H9 (cell line): ENCODE measurements around the gene PKD2L2. TPM values are rescaled to one million over a fixed set of nuclear protein-coding genes. Genes with fewer than 3 reads are reported as not detected.

Source experiments
- DNase-seq: peaks from one replicate; pipeline ENCODE4 v3.0.0-alpha.2; 2017
- H2AFZ ChIP-seq: one replicate; pipeline ENCODE4 v1.6.1; 2013; ENCODE audit warnings: mild to moderate bottlenecking, low read length, control low read depth, moderate library complexity
- H2AK5ac ChIP-seq: 2 replicates; pipeline ENCODE4 v1.6.1; 2013; ENCODE audit warnings: low read length, control low read depth, mixed read lengths; ENCODE audit not compliant: insufficient read length
- H2BK120ac ChIP-seq: one replicate; pipeline ENCODE4 v1.6.1; 2013; ENCODE audit warnings: low read depth, mild to moderate bottlenecking, low read length, control low read depth, inconsistent platforms; ENCODE audit not compliant: poor library complexity, severe bottlenecking
- H2BK12ac ChIP-seq: 2 replicates; pipeline ENCODE4 v1.6.1; 2013; ENCODE audit warnings: low read length, control low read depth, mixed read lengths, low read depth; ENCODE audit not compliant: insufficient read length
- H2BK15ac ChIP-seq: 2 replicates; pipeline ENCODE4 v1.6.1; 2013; ENCODE audit warnings: low read depth, low read length, control low read depth
- H2BK20ac ChIP-seq: one replicate; pipeline ENCODE4 v1.6.1; 2013; ENCODE audit warnings: low read depth, mild to moderate bottlenecking, low read length, control low read depth, inconsistent platforms; ENCODE audit not compliant: poor library complexity, severe bottlenecking
- H2BK5ac ChIP-seq: 2 replicates; pipeline ENCODE4 v1.6.1; 2013; ENCODE audit warnings: low read length, control low read depth, mixed read lengths; ENCODE audit not compliant: insufficient read length
- H3K14ac ChIP-seq: 2 replicates; pipeline ENCODE4 v1.6.1; 2013; ENCODE audit warnings: low read length, control low read depth; ENCODE audit not compliant: insufficient read depth
- H3K18ac ChIP-seq: 2 replicates; pipeline ENCODE4 v1.6.1; 2013; ENCODE audit warnings: low read depth, mild to moderate bottlenecking, mixed read lengths, low read length, control low read depth; ENCODE audit not compliant: insufficient read length
- H3K23ac ChIP-seq: 2 replicates; pipeline ENCODE4 v1.6.1; 2013; ENCODE audit warnings: low read length, control low read depth, mixed read lengths, low read depth; ENCODE audit not compliant: insufficient read length
- H3K23me2 ChIP-seq: 2 replicates; pipeline ENCODE4 v1.6.1; 2013; ENCODE audit warnings: low read depth, mild to moderate bottlenecking, mixed read lengths, low read length, control low read depth; ENCODE audit not compliant: insufficient read length, poor library complexity, severe bottlenecking
- H3K27ac ChIP-seq: 2 replicates; pipeline ENCODE4 v1.5.1; 2013; ENCODE audit warnings: low read length, control low read depth, mixed read lengths, low read depth; ENCODE audit not compliant: insufficient read length
- H3K27me3 ChIP-seq: 2 replicates; pipeline ENCODE4 v1.6.1; 2013; ENCODE audit warnings: low read length, control low read depth, inconsistent platforms; ENCODE audit not compliant: insufficient read depth
- H3K4ac ChIP-seq: 2 replicates; pipeline ENCODE4 v1.6.1; 2013; ENCODE audit warnings: low read depth, mild to moderate bottlenecking, control low read depth, inconsistent platforms, low read length, moderate library complexity
- H3K4me1 ChIP-seq: 2 replicates; pipeline ENCODE4 v1.6.1; 2013; ENCODE audit warnings: low read length, control low read depth, inconsistent platforms; ENCODE audit not compliant: insufficient read depth
- H3K4me2 ChIP-seq: 2 replicates; pipeline ENCODE4 v1.6.1; 2013; ENCODE audit warnings: low read length, control low read depth, mixed read lengths; ENCODE audit not compliant: insufficient read length, insufficient read depth
- H3K56ac ChIP-seq: 2 replicates; pipeline ENCODE4 v1.6.1; 2013; ENCODE audit warnings: low read depth, mild to moderate bottlenecking, mixed read lengths, low read length, control low read depth; ENCODE audit not compliant: insufficient read length
- H3K79me1 ChIP-seq: 2 replicates; pipeline ENCODE4 v1.6.1; 2013; ENCODE audit warnings: low read depth, mild to moderate bottlenecking, moderate library complexity, low read length, control low read depth, inconsistent platforms; ENCODE audit not compliant: insufficient read depth, poor library complexity, severe bottlenecking
- H3K79me2 ChIP-seq: 2 replicates; pipeline ENCODE4 v1.6.1; 2013; ENCODE audit warnings: low read length, control low read depth, inconsistent platforms; ENCODE audit not compliant: insufficient read depth
- H3K9ac ChIP-seq: 2 replicates; pipeline ENCODE4 v1.6.1; 2013; ENCODE audit warnings: low read length, control low read depth, mixed read lengths; ENCODE audit not compliant: insufficient read length; ENCODE audit errors: extremely low read depth
- H3K9me3 ChIP-seq: one replicate; pipeline ENCODE4 v1.6.1; 2013; ENCODE audit warnings: low read depth, low read length, inconsistent platforms; ENCODE audit not compliant: control insufficient read depth
- H3T11ph ChIP-seq: one replicate; pipeline ENCODE4 v1.6.1; 2013; ENCODE audit warnings: mild to moderate bottlenecking, low read length, control low read depth, inconsistent platforms
- H4K20me1 ChIP-seq: one replicate; pipeline ENCODE4 v1.6.1; 2013; ENCODE audit not compliant: control insufficient read depth, insufficient read length, insufficient read depth
- H4K5ac ChIP-seq: 2 replicates; pipeline ENCODE4 v1.6.1; 2013; ENCODE audit warnings: low read depth, mild to moderate bottlenecking, mixed read lengths, low read length, control low read depth; ENCODE audit not compliant: insufficient read length
- H4K8ac ChIP-seq: replicated peaks from 2 replicates; pipeline ENCODE4 v1.6.1; 2013; ENCODE audit warnings: low read length, control low read depth, mixed read lengths, low read depth; ENCODE audit not compliant: insufficient read length
- H4K91ac ChIP-seq: 2 replicates; pipeline ENCODE4 v1.6.1; 2013; ENCODE audit warnings: low read depth, mild to moderate bottlenecking, moderate library complexity, mixed read lengths, low read length, control low read depth; ENCODE audit not compliant: insufficient read length
- H3K27ac Mint-ChIP-seq, 3 experiments: 2 replicates in 2 of 3; 3 replicates in 1 of 3; pipeline ENCODE4 v1.8.0; 2020 to 2021; ENCODE audit warnings: mixed read lengths in 3 of 3, mild to moderate bottlenecking in 1 of 3, moderate library complexity in 1 of 3
- H3K27me3 Mint-ChIP-seq: 2 replicates; pipeline ENCODE4 v1.8.0; 2021; ENCODE audit warnings: low read depth, mild to moderate bottlenecking, moderate library complexity, mixed read lengths
- H3K36me3 Mint-ChIP-seq, 3 experiments: 2 replicates in 2 of 3; 3 replicates in 1 of 3; pipeline ENCODE4 v1.8.0; 2020 to 2021; ENCODE audit warnings: low read depth in 3 of 3, mixed read lengths in 3 of 3; ENCODE audit not compliant: insufficient read depth in 1 of 3
- H3K4me1 Mint-ChIP-seq, 2 experiments: 2 replicates each; pipeline ENCODE4 v1.8.0; 2020; ENCODE audit warnings: mixed read lengths in 2 of 2
- H3K4me3 Mint-ChIP-seq, 2 experiments: 2 replicates in 1 of 2; 3 replicates in 1 of 2; pipeline ENCODE4 v1.8.0; 2020 to 2021; ENCODE audit warnings: mild to moderate bottlenecking in 2 of 2, mixed read lengths in 2 of 2, moderate library complexity in 1 of 2
- H3K9me3 Mint-ChIP-seq, 2 experiments: 2 replicates in 1 of 2; 3 replicates in 1 of 2; pipeline ENCODE4 v1.8.0; 2020; ENCODE audit warnings: mild to moderate bottlenecking in 2 of 2, mixed read lengths in 2 of 2, moderate library complexity in 1 of 2
- WGBS: extraction: QIAGEN DNeasy Blood & Tissue Kit; methylation state at CpG from one replicate; pipeline ENCODE4 v1.1.7; 2013; ENCODE audit warnings: missing lambda C conversion rate, low lambda C conversion rate, mixed read lengths; ENCODE audit not compliant: insufficient read length; ENCODE audit errors: extremely low coverage; 5-methylcytosine and 5-hydroxymethylcytosine counted together
- total RNA-seq: library from RNA; stranded (reverse); gene quantifications from 2 replicates; pipeline ENCODE4 v1.2.1, GENCODE V29; 2021
- TF ChIP-seq, protein P1 (sequence below): fragments of 200-600 bp; sonication (generic); conservative IDR thresholded peaks from 3 replicates; pipeline ENCODE4 v1.8.0; 2021; ENCODE audit warnings: antibody characterized with exemption, mild to moderate bottlenecking

Gene PKD2L2
- total RNA-seq, 1 experiment from 2014 or later, result not detected

DNA sequence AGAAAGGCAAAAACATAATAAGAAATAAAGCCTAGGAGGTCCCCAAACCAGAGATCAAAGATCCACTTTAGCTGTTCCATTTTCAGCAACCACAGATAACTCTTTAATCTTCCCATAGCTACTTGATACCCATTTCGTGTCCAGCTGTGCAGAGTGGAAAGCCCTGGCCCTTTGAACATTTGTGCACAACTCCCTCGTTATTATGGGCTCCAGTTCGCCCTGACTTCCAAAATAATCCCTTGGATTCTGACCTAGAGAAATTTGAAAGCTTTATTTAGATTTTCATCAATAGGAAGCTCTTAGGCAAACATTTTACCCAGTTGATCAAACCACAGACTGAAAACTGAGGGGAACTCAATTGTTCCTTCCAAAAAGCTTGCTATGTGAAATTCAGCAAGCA lies 16.8 kb upstream of the PKD2L2 start:
- Histone ChIP-seq H2AFZ (no peak overlapping the region), H3K79me1 (no peaks in the 10 kb centered on the region), H2BK120ac (no peak overlapping the region), H3K4ac (no peak overlapping the region), H4K91ac (no peak overlapping the region), H3K23ac (no peak overlapping the region), H3K14ac (no peak overlapping the region), H3T11ph (no peak overlapping the region), H3K27ac (no peak overlapping the region), H2BK20ac (no peak overlapping the region), H3K9ac (no peak overlapping the region), H2BK12ac (no peak overlapping the region), H2AK5ac (no peak overlapping the region), H3K27me3 (no peaks in the 10 kb centered on the region), H3K23me2 (no peaks in the 10 kb centered on the region), H4K5ac (no peak overlapping the region), H4K8ac (no peak overlapping the region), H2BK5ac (no peak overlapping the region), H3K9me3 (no peaks in the 10 kb centered on the region), H3K18ac (no peak overlapping the region), H3K4me1 (no peaks in the 10 kb centered on the region), H3K56ac (no peak overlapping the region), H3K4me2 (no peak overlapping the region), H4K20me1 (no peaks in the 10 kb centered on the region), H3K79me2 (no peaks in the 10 kb centered on the region), H2BK15ac (no peak overlapping the region)
- TF ChIP-seq, protein P1, sequence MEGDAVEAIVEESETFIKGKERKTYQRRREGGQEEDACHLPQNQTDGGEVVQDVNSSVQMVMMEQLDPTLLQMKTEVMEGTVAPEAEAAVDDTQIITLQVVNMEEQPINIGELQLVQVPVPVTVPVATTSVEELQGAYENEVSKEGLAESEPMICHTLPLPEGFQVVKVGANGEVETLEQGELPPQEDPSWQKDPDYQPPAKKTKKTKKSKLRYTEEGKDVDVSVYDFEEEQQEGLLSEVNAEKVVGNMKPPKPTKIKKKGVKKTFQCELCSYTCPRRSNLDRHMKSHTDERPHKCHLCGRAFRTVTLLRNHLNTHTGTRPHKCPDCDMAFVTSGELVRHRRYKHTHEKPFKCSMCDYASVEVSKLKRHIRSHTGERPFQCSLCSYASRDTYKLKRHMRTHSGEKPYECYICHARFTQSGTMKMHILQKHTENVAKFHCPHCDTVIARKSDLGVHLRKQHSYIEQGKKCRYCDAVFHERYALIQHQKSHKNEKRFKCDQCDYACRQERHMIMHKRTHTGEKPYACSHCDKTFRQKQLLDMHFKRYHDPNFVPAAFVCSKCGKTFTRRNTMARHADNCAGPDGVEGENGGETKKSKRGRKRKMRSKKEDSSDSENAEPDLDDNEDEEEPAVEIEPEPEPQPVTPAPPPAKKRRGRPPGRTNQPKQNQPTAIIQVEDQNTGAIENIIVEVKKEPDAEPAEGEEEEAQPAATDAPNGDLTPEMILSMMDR, result no peak
- Mint-ChIP-seq H3K4me3 (no peak overlapping the region), H3K27ac (no peak overlapping the region), H3K4me1 (peaks cover 0 to 3% of the 10 kb centered on the region in 2 experiments; a peak in 1 of 4 replicates), H3K27me3 (no peaks in the 10 kb centered on the region; the same call in 1 of the 2 replicates), H3K9me3 (no peaks in the 10 kb centered on the region), H3K36me3 (no peaks in the 10 kb centered on the region)
- no CpG with 5 or more reads among the region's 3 CpGs for WGBS
- no peak for DNase-seq
